Mesothelial cell of epicardium (in vitro differentiated cells): Measurements from ENCODE around the gene ADAM19. TPM values are rescaled to one million over a fixed set of nuclear protein-coding genes. Genes with fewer than 3 reads are reported as not detected.

Source experiments
- DNase-seq, 2 experiments: peaks; one replicate each; pipeline ENCODE4 v3.0.0; 2021; ENCODE audit warnings: low spot score in 2 of 2; ENCODE audit not compliant: unreplicated experiment in 2 of 2
- H3K27ac Mint-ChIP-seq: 2 replicates; pipeline ENCODE4 v1.8.0; 2021; ENCODE audit warnings: mixed read lengths
- H3K27me3 Mint-ChIP-seq: 2 replicates; pipeline ENCODE4 v1.8.0; 2021; ENCODE audit warnings: low read depth, mixed read lengths
- H3K36me3 Mint-ChIP-seq: 2 replicates; pipeline ENCODE4 v1.8.0; 2021; ENCODE audit warnings: mixed read lengths
- H3K4me1 Mint-ChIP-seq: 2 replicates; pipeline ENCODE4 v1.8.0; 2021; ENCODE audit warnings: mixed read lengths
- H3K4me3 Mint-ChIP-seq: 2 replicates; pipeline ENCODE4 v1.8.0; 2021; ENCODE audit warnings: mild to moderate bottlenecking, moderate library complexity, mixed read lengths
- H3K9me3 Mint-ChIP-seq: 2 replicates; pipeline ENCODE4 v1.8.0; 2021; ENCODE audit warnings: mixed read lengths
- total RNA-seq: library from RNA; stranded (reverse); gene quantifications from 3 replicates; pipeline ENCODE4 v1.2.1, GENCODE V29; 2021
- TF ChIP-seq, protein P1 (sequence below): fragments of 200-600 bp; sonication (generic); IDR thresholded peaks from one replicate; pipeline ENCODE4 v1.5.0; 2021; ENCODE audit warnings: antibody characterized with exemption; ENCODE audit not compliant: unreplicated experiment

The ADAM19 gene
- total RNA-seq, 1 donor from 2014 or later, result 19.7 TPM

DNA sequence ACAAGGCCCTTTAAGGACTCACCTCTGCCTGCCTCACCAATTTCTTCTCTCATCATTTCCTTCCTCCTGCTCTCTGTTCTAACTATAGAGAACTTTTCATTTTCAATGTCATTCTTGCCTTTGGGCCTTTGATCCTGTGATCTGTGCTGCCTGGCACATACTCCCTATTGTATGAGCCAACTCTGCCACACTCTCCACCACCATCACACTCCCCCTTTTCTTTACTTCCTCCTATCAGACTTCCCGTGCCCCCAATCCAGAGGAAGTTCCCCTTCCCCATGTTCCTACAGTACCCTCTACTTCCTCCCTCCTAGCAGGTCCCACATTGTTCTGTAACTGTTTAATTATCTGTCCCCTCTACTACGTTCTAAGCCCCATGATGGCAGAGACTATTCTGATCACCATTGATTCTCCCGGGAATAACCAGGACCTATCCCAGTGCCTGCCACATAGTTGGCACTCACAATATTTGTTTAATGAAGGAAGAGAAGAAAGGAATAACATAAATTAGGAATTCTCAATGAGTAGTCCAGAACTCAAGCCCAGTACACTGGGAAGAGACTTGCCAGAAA, 27.5 kb downstream of the ADAM19 start:
- peaks cover 6% of the 10 kb centered on the region for H3K4me1 Mint-ChIP-seq
- H3K9me3 Mint-ChIP-seq, result peaks cover 3% of the 10 kb centered on the region
- no peaks in the 10 kb centered on the region for H3K27me3 Mint-ChIP-seq
- no peak overlapping the region for H3K27ac Mint-ChIP-seq
- TF ChIP-seq, protein P1, sequence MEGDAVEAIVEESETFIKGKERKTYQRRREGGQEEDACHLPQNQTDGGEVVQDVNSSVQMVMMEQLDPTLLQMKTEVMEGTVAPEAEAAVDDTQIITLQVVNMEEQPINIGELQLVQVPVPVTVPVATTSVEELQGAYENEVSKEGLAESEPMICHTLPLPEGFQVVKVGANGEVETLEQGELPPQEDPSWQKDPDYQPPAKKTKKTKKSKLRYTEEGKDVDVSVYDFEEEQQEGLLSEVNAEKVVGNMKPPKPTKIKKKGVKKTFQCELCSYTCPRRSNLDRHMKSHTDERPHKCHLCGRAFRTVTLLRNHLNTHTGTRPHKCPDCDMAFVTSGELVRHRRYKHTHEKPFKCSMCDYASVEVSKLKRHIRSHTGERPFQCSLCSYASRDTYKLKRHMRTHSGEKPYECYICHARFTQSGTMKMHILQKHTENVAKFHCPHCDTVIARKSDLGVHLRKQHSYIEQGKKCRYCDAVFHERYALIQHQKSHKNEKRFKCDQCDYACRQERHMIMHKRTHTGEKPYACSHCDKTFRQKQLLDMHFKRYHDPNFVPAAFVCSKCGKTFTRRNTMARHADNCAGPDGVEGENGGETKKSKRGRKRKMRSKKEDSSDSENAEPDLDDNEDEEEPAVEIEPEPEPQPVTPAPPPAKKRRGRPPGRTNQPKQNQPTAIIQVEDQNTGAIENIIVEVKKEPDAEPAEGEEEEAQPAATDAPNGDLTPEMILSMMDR, result no peak
- no peak overlapping the region for H3K4me3 Mint-ChIP-seq
- DNase-seq, result no peak
- H3K36me3 Mint-ChIP-seq, result peaks cover 4% of the 10 kb centered on the region

- no peak for DNase-seq
- Mint-ChIP-seq H3K27ac (no peak overlapping the region), H3K9me3 (no peaks in the 10 kb centered on the region), H3K27me3 (no peaks in the 10 kb centered on the region), H3K4me3 (no peak overlapping the region), H3K4me1 (peaks cover 10% of the 10 kb centered on the region), H3K36me3 (peaks cover 4% of the 10 kb centered on the region)
- TF ChIP-seq, protein P1, result no peak
Observed at GRCh38 chr5:157546456-157547100, 29.0 kb downstream of the ADAM19 start.

- TF ChIP-seq, protein P1, result no peak
- peaks cover 4% of the 10 kb centered on the region for H3K36me3 Mint-ChIP-seq
- H3K9me3 Mint-ChIP-seq, result no peaks in the 10 kb centered on the region
- H3K27me3 Mint-ChIP-seq, result no peaks in the 10 kb centered on the region
- H3K4me3 Mint-ChIP-seq, result no peak overlapping the region
- DNase-seq, result no peak
- peaks cover 18% of the 10 kb centered on the region for H3K4me1 Mint-ChIP-seq
- no peak overlapping the region for H3K27ac Mint-ChIP-seq
Observed at GRCh38 chr5:157545610-157546310, 29.8 kb downstream of the ADAM19 start.

GRCh38 chr5:157544623-157544989, 31.0 kb downstream of the ADAM19 start:
- H3K27ac Mint-ChIP-seq, result no peak overlapping the region
- H3K36me3 Mint-ChIP-seq, result no peaks in the 10 kb centered on the region
- no peaks in the 10 kb centered on the region for H3K27me3 Mint-ChIP-seq
- no peak for DNase-seq
- no peaks in the 10 kb centered on the region for H3K9me3 Mint-ChIP-seq
- peaks cover 20% of the 10 kb centered on the region for H3K4me1 Mint-ChIP-seq
- no peak overlapping the region for H3K4me3 Mint-ChIP-seq
- TF ChIP-seq, protein P1, result no peak

GRCh38 chr5:157543825-157544622, 31.6 kb downstream of the ADAM19 start:
- TF ChIP-seq, protein P1, result no peak
- H3K36me3 Mint-ChIP-seq, result no peaks in the 10 kb centered on the region
- H3K4me1 Mint-ChIP-seq, result peaks cover 16% of the 10 kb centered on the region
- H3K27ac Mint-ChIP-seq, result no peak overlapping the region
- no peaks in the 10 kb centered on the region for H3K27me3 Mint-ChIP-seq
- H3K9me3 Mint-ChIP-seq, result no peaks in the 10 kb centered on the region
- no peak for DNase-seq
- no peak overlapping the region for H3K4me3 Mint-ChIP-seq
